ENCODE measurements around the gene ESYT3. TPM values are rescaled to one million over a fixed set of nuclear protein-coding genes. Genes with fewer than 3 reads are reported as not detected.

The ESYT3 gene
- total and polyA plus RNA-seq, 3 donors from 2014 or later: 1.2 to 5.4 (median 5.2) TPM

DNA sequence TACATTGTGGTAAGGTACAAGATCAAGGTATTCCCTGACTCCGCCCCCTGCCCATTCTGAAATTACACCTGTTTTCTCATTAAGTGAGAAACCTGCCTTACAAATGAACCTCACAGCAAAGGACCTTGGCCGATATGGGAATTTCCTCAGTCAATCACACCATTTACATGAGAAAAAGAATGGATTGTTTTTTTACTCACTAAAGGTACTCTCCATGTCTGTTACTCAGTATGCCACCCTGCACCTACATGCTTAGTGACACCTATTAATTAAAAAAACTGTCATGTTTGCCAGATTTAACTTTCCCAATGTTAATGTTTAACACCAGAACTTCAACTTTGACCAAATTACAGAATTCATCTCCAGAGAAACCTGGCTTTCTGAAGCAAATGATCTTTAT lies 62.0 kb downstream of the ESYT3 start:
- TF ChIP-seq, protein P1, sequence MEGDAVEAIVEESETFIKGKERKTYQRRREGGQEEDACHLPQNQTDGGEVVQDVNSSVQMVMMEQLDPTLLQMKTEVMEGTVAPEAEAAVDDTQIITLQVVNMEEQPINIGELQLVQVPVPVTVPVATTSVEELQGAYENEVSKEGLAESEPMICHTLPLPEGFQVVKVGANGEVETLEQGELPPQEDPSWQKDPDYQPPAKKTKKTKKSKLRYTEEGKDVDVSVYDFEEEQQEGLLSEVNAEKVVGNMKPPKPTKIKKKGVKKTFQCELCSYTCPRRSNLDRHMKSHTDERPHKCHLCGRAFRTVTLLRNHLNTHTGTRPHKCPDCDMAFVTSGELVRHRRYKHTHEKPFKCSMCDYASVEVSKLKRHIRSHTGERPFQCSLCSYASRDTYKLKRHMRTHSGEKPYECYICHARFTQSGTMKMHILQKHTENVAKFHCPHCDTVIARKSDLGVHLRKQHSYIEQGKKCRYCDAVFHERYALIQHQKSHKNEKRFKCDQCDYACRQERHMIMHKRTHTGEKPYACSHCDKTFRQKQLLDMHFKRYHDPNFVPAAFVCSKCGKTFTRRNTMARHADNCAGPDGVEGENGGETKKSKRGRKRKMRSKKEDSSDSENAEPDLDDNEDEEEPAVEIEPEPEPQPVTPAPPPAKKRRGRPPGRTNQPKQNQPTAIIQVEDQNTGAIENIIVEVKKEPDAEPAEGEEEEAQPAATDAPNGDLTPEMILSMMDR (IDR thresholded peaks at IDR 0.05): no peak
- no peaks in the 10 kb centered on the region for H3K27me3 ChIP-seq
- intact Hi-C loops (cut with DNase I; ENCODE audit: low total_unique reads): no loop called here
- no peak overlapping the region for H3K27ac ChIP-seq
- WGBS, 2 donors: 87 to 93% methylated on average over 2 of the region's 2 CpGs
- H3K9me3 ChIP-seq: no peaks in the 10 kb centered on the region
- no peak for DNase-seq
- no peaks in the 10 kb centered on the region for H3K4me1 ChIP-seq
- H3K36me3 ChIP-seq (ENCODE audit: low read depth, missing control alignments): no peaks in the 10 kb centered on the region
- no peak overlapping the region for H3K4me3 ChIP-seq

DNA sequence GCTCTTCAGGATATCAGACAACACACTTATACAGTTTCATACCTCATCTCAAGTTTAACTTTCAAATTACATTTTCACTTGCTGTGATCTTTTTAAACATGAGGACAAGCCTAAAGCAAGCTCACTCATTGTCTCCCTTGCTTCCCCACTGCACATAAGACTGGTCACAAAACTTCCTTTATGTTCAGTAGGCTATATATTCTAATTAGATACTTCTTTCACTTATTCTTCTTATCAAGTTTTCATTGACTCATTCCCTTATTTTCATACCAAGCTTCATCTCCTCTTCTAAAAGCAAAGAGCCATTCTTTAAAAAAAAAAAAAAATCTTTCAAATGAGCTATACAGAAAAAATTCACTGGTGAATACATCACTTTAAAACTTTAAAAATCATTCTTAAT lies 62.6 kb downstream of the ESYT3 start:
- Histone ChIP-seq H3K4me1 (no peaks in the 10 kb centered on the region), H3K27ac (no peak overlapping the region), H3K9me3 (no peaks in the 10 kb centered on the region), H3K4me3 (no peak overlapping the region), H3K27me3 (no peaks in the 10 kb centered on the region), H3K36me3 (ENCODE audit: low read depth, missing control alignments) (no peaks in the 10 kb centered on the region)
- no peak for DNase-seq
- intact Hi-C loops (cut with DNase I; ENCODE audit: low total_unique reads): no loop called here
- TF ChIP-seq POLR2A (IDR thresholded peaks at IDR 0.05): no peak
- TF ChIP-seq, protein P1 (IDR thresholded peaks at IDR 0.05): no peak

DNA sequence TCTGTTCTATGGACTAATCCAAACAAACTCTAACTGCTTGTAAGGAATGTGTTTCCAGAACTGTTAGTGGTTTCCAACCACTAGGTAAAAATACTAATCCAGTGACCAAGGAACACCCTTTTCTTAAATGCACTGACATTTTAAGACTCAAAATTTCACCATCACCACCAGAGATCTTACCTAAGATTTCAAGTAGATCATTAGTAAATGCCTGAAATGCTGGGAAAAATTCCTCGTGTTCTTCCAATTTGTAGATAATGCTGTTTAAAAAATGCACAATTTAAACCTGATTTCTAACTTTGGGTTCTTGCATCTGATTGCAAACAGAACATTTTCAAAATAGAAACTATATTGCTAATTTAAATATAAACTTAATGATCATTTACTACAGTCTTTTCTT lies 63.4 kb downstream of the ESYT3 start:
- intact Hi-C loops (cut with DNase I; ENCODE audit: low total_unique reads): no loop called here
- H3K36me3 ChIP-seq (ENCODE audit: low read depth, missing control alignments): no peaks in the 10 kb centered on the region
- 91 to 93% methylated on average over 1 of the region's 1 CpG for WGBS, 2 donors

DNA sequence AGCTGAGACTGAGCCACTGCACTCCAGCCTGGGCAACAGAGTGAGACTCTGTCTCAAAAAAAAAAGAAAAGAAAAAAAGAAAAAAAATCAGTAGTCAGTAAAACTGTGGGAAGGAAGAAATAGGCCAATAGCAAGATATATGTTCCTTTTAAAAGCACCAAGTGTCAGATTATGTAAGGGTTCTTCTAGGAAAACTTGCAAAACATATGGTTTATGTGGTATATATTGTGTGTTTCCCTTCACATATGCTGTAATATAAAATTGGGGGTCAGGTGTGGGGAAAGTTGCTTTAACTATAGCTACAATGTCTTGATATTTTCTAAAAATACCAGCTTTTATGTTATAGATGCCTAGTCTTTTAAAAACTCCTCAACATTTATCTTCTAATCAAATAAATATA lies 64.6 kb downstream of the ESYT3 start:
- H3K27ac ChIP-seq: no peak overlapping the region
- TF ChIP-seq, protein P1 (IDR thresholded peaks at IDR 0.05): no peak
- TF ChIP-seq POLR2A (IDR thresholded peaks at IDR 0.05): no peak
- intact Hi-C loops (cut with DNase I; ENCODE audit: low total_unique reads): no loop called here
- no peaks in the 10 kb centered on the region for H3K4me1 ChIP-seq
- H3K27me3 ChIP-seq: no peaks in the 10 kb centered on the region
- no peaks in the 10 kb centered on the region for H3K36me3 ChIP-seq (ENCODE audit: low read depth, missing control alignments)
- no peak for DNase-seq
- no peak overlapping the region for H3K4me3 ChIP-seq
- H3K9me3 ChIP-seq: no peaks in the 10 kb centered on the region

More for the DNA sequence above, 63.4 kb downstream of the ESYT3 start:
- H3K4me3 ChIP-seq: no peak overlapping the region
- H3K27me3 ChIP-seq: no peaks in the 10 kb centered on the region
- no peak overlapping the region for H3K27ac ChIP-seq
- no peaks in the 10 kb centered on the region for H3K9me3 ChIP-seq
- H3K4me1 ChIP-seq: no peaks in the 10 kb centered on the region
- TF ChIP-seq, protein P1 (IDR thresholded peaks at IDR 0.05): no peak
- no peak for TF ChIP-seq POLR2A (IDR thresholded peaks at IDR 0.05)
- DNase-seq: no peak

DNA sequence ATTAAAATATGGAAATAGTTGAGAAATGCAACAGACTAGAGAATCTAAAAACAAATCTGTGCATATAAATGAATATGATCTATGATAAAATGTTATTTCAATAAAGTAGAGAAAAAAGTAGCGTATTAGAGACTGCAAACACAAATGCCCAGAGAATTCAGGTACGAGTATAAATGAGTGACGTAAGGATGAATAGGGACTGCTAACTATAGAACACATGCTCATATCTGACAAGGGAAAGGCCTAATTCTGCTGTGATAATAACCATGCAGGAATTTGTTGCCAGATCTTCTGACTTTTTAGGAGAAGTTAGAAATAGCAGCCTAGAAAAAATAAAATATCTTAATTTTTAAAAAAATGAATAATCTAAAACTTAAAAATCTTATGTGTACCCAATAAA lies 73.1 kb downstream of the ESYT3 start:
- DNase-seq: no peak
- Histone ChIP-seq H3K36me3 (ENCODE audit: low read depth, missing control alignments) (no peaks in the 10 kb centered on the region), H3K4me1 (no peaks in the 10 kb centered on the region), H3K27me3 (no peaks in the 10 kb centered on the region), H3K27ac (no peak overlapping the region), H3K4me3 (no peak overlapping the region), H3K9me3 (no peaks in the 10 kb centered on the region)
- intact Hi-C loops (cut with DNase I; ENCODE audit: low total_unique reads): no loop called here
- no peak for TF ChIP-seq POLR2A (IDR thresholded peaks at IDR 0.05)
- TF ChIP-seq, protein P1 (IDR thresholded peaks at IDR 0.05): no peak
- WGBS, 2 donors: 97 to 99% methylated on average over 3 of the region's 3 CpGs
